Right lobe of liver (tissue), 4 donors: ENCODE results near the gene WNT1.

Source experiments
- CTCF ChIP-seq, 4 donors: fragments of 200-600 bp in 3 of 4; fragments of 450-650 bp in 1 of 4; IDR thresholded peaks; one replicate each; pipeline versions ENCODE4 v1.5.1 to v1.8.0; 2016 to 2022; ENCODE audit warnings: antibody characterized with exemption in 4 of 4, mild to moderate bottlenecking in 2 of 4
- POLR2A ChIP-seq: fragments of 450-650 bp; IDR thresholded peaks from one replicate; pipeline ENCODE4 v1.6.1; 2017; ENCODE audit warnings: antibody characterized with exemption, mild to moderate bottlenecking
- donor health status: DM: no; HTN: no; CAD: no.
- donor health status: DM: no; HTN: no; CAD: no.
- donor health status: DM: no; HTN: yes; CAD: no.

GRCh38 chr12:48978291-48978740 lies at the start of gene WNT1:
- TF ChIP-seq CTCF (IDR thresholded peaks at IDR 0.05), result peak in 2 of 4 donors; percentile 10 to 22
- no peak for TF ChIP-seq POLR2A
